Activated CD8-positive, alpha-beta memory T cell treated with anti-CD3 and anti-CD28 coated beads, Interleukin-2, amount 10 ng/mL, durations not matched to agents 7 days and 5 days (primary cell): ENCODE data around the gene BCL2L1. TPM values are rescaled to one million over a fixed set of nuclear protein-coding genes. Genes with fewer than 3 reads are reported as not detected.

ENCODE experiments used
- ATAC-seq: fragments of 150-1000 bp; cut with Tn5 transposase; one replicate; pipeline ENCODE4 v1.10.0; 2021; ENCODE audit warnings: moderate library complexity
- CTCF ChIA-PET: fragments of 350-600 bp; sonication (Branson Sonifier 250); formaldehyde crosslinking; loops from one replicate; lab custom pipeline; 2021; ENCODE audit warnings: antibody characterized with exemption; lab: Charles Lee
- DNase-seq: peaks from one replicate; pipeline ENCODE4 v3.0.0-alpha.2; 2020
- H3K27ac Mint-ChIP-seq: one replicate; pipeline ENCODE4 v1.8.0; 2021; ENCODE audit warnings: mild to moderate bottlenecking, mixed read lengths
- H3K27me3 Mint-ChIP-seq: one replicate; pipeline ENCODE4 v1.8.0; 2021; ENCODE audit warnings: mixed read lengths
- H3K36me3 Mint-ChIP-seq: one replicate; pipeline ENCODE4 v1.8.0; 2021; ENCODE audit warnings: mild to moderate bottlenecking, mixed read lengths
- H3K4me1 Mint-ChIP-seq: one replicate; pipeline ENCODE4 v1.8.0; 2021; ENCODE audit warnings: mixed read lengths
- H3K4me3 Mint-ChIP-seq: one replicate; pipeline ENCODE4 v1.8.0; 2021; ENCODE audit warnings: mild to moderate bottlenecking, moderate library complexity, mixed read lengths
- H3K9me3 Mint-ChIP-seq: one replicate; pipeline ENCODE4 v1.8.0; 2022; ENCODE audit warnings: low read depth, mixed read lengths
- total RNA-seq, 2 experiments: library from RNA; stranded (reverse); gene quantifications; one replicate each; pipeline ENCODE4 v1.2.3, GENCODE V29; 2021

Gene BCL2L1
- total RNA-seq, result 100 to 1,000 TPM in 1 of 2 experiments, 10 to 100 TPM in 1; 69.8 to 121 TPM

- DNase-seq (peak; percentile 84), ATAC-seq (peak; percentile 34)
- CTCF ChIA-PET, result interaction anchor here (0.6 to 22.3 kb wide), 22 partner anchors 10 to 387 kb away, joined by 3 to 685 read pairs (median 12); partner anchors contain the start of genes ID1, TM9SF4 and TPX2
- Mint-ChIP-seq H3K36me3 (peaks cover 44% of the 10 kb centered on the region), H3K27me3 (no peaks in the 10 kb centered on the region), H3K4me3 (peak within 1 kb of the TSS; percentile 90), H3K27ac (peak within 1 kb of the TSS; percentile 97), H3K4me1 (peaks cover 35% of the 10 kb centered on the region), H3K9me3 (no peaks in the 10 kb centered on the region)
Measured at GRCh38 chr20:31722257-31723068, at the start of gene BCL2L1. TSS of gene BCL2L1 (minus strand) at chr20:31722868. CDS start at chr20:31722218, 650 bp downstream.

GRCh38 chr20:31770243-31770642 is 47.6 kb upstream of the BCL2L1 start:
- H3K36me3 Mint-ChIP-seq, result peaks cover 65% of the 10 kb centered on the region
- CTCF ChIA-PET, result no interaction called here
- no peaks in the 10 kb centered on the region for H3K9me3 Mint-ChIP-seq
- no peak overlapping the region for H3K4me3 Mint-ChIP-seq
- no peaks in the 10 kb centered on the region for H3K27me3 Mint-ChIP-seq
- ATAC-seq (no peak), DNase-seq (no peak)
- H3K4me1 Mint-ChIP-seq, result peaks cover 16% of the 10 kb centered on the region
- H3K27ac Mint-ChIP-seq, result peak overlapping the region; percentile 49

GRCh38 chr20:31769681-31770080 is 47.0 kb upstream of the BCL2L1 start:
- H3K27me3 Mint-ChIP-seq, result no peaks in the 10 kb centered on the region
- H3K4me1 Mint-ChIP-seq, result peaks cover 16% of the 10 kb centered on the region
- H3K27ac Mint-ChIP-seq, result peak overlapping the region; percentile 40
- DNase-seq (no peak), ATAC-seq (no peak)
- H3K9me3 Mint-ChIP-seq, result no peaks in the 10 kb centered on the region
- no peak overlapping the region for H3K4me3 Mint-ChIP-seq
- H3K36me3 Mint-ChIP-seq, result peaks cover 66% of the 10 kb centered on the region
- CTCF ChIA-PET, result no interaction called here

DNA sequence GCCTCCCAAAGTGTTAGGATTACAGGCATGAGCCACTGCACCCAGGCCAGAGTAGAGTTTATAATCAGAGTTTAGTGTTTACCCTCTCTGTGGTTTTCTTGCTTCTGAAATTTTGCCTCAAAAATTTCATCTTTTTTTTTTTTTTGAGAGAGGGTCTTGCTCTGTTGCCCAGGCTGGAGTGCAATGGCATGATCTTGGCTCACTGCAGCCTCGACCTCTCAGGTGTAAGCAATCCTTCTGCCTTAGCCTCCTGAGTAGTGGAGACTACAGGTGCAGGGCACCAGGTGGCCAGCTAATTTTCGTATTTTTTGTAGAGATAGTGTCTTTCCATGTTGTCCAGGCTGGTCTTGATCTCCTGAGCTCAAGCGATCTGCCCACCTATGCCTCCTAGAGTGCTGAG is 45.1 kb upstream of the BCL2L1 start:
- Mint-ChIP-seq H3K4me1 (peaks cover 16% of the 10 kb centered on the region), H3K4me3 (no peak overlapping the region), H3K27me3 (no peaks in the 10 kb centered on the region), H3K36me3 (peaks cover 65% of the 10 kb centered on the region), H3K9me3 (no peaks in the 10 kb centered on the region), H3K27ac (no peak overlapping the region)
- DNase-seq (no peak), ATAC-seq (no peak)
- CTCF ChIA-PET, result interaction anchor here (2.2 kb wide), 1 partner anchor 85 kb away, joined by 4 read pairs; no protein-coding TSS in a partner anchor

DNA sequence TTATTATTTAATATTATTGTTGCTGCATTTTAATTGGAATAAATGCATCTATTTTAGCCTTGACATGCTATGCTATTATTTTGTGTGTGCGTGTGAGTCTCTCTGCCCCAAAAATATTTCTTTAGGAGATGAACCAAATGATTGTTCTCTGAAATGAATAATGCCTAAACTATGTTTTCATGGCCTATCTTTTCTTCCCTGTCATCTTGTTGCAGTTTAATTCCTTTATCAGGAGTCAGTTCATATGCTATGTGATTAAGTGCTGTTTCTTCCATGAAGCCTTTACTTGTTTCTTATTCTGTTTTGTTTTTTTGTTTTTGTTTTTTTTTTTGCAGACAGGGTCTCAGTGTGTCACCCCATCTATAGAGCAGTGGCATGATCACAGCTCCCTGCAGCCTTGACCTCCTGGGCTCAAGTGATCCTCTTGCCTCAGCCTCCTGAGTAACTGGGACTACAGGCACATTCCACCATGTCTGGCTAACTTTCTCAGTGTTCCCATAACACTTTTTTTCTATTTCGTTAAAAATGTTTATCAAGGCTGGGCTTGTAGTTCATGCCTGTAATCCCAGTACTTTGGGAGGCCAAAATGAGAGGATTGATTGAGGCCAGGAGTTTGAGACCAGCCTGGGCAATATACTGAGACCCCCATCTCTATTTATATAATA is 42.1 kb upstream of the BCL2L1 start:
- ATAC-seq, result no peak
- H3K27ac Mint-ChIP-seq, result peak overlapping the region; percentile 35
- no peak for DNase-seq
- H3K9me3 Mint-ChIP-seq, result no peaks in the 10 kb centered on the region
- peaks cover 4% of the 10 kb centered on the region for H3K4me1 Mint-ChIP-seq
- no peak overlapping the region for H3K4me3 Mint-ChIP-seq
- CTCF ChIA-PET, result interaction anchor here (0.7 kb wide), 1 partner anchor 52 kb away, joined by 3 read pairs; no protein-coding TSS in a partner anchor
- H3K36me3 Mint-ChIP-seq, result peaks cover 63% of the 10 kb centered on the region
- H3K27me3 Mint-ChIP-seq, result no peaks in the 10 kb centered on the region

DNA sequence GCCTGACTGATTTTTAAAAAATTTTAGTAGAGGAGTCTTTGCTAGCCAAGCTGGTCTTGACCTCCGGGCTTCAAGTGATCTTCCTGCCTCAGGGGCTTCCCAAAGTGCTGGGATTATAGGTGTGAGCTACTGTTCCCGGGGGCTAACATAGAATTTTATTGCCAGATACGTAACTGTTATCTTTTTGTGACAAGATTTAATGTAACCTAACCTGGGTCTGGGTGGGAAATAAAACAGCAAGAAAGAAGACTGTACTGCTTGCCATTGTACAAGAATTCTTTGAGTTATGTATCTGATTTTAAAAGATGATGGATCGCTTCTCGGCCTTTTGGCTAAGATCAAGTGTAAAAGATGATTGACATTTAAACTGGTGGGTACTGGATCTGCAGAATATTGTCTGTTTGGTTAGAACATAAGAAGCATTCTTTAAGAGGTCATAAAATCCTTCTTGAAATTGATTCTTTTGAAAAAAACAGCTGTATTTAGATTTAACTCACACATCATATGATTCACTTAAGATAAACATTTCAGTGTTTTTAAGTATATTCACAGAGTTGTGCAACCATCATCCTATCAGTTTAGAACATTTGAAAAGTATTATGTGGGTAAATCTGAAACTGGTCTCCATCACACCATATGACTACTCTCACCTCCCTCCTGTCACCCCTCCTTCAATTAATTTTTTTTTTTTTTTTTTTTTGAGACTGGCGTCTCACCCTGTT is 38.0 kb upstream of the BCL2L1 start:
- H3K36me3 Mint-ChIP-seq, result peaks cover 66% of the 10 kb centered on the region
- H3K9me3 Mint-ChIP-seq, result no peaks in the 10 kb centered on the region
- no peak overlapping the region for H3K4me3 Mint-ChIP-seq
- DNase-seq, result no peak
- H3K27me3 Mint-ChIP-seq, result no peaks in the 10 kb centered on the region
- no peak for ATAC-seq
- H3K4me1 Mint-ChIP-seq, result peaks cover 8% of the 10 kb centered on the region
- H3K27ac Mint-ChIP-seq, result no peak overlapping the region
- CTCF ChIA-PET, result interaction anchor here (0.8 kb wide), 1 partner anchor 99 kb away, joined by 3 read pairs; no protein-coding TSS in a partner anchor

DNA sequence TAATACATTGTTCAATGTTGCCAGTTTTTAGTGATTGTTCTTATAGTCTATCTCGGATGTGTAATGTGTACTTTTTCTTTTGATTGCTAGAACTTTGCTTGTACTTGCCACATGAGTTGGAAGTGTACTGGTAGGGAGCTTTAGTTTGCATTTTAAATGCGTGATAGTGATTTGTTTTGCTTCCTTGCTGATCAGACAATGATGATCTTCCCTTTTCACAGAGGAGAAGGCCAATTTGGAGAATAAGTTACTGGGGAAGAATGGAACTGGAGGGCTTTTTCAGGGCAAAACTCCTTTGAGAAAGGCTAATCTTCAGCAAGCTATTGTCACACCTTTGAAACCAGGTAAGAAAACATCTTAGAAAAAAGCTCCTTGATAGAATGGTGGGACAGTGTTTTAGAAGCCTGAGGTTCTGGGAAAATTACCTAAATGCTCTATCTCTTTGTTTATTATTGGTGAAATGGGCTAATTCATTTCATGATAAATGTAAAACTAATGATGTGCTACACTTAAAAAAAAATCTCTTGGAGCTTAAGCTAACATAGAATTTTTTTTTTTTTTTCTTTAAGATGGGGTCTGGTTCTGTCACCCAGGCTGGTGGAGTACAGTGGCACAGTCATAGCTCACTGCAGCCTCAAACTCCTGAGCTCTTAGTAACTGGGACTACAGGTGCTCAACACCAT is 37.3 kb upstream of the BCL2L1 start:
- no peak for ATAC-seq
- no peak overlapping the region for H3K27ac Mint-ChIP-seq

DNA sequence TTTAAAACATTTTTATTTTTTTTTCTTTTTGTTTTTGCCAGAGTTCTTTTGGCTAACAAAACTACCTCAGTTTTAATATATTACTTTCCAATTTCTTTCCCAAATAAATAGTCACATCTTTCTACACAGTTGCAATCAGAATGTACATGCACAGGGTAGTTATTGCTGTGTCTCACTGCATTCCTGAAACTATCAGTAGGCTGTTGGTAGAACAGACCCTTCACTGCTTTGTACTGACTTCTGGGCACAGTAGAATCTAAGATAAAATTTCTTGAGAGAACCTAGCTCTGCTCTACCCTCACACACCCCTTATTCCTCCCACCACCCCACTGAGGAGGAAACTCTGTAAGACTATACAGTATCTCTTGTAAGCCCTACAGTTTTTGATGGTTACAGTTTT is 36.3 kb upstream of the BCL2L1 start:
- CTCF ChIA-PET, result no interaction called here
- Mint-ChIP-seq H3K4me1 (peaks cover 8% of the 10 kb centered on the region), H3K36me3 (peaks cover 58% of the 10 kb centered on the region), H3K9me3 (no peaks in the 10 kb centered on the region), H3K27me3 (no peaks in the 10 kb centered on the region), H3K4me3 (no peak overlapping the region), H3K27ac (no peak overlapping the region)
- ATAC-seq (no peak), DNase-seq (no peak)

More for the DNA sequence above, 37.3 kb upstream of the BCL2L1 start:
- Mint-ChIP-seq H3K4me3 (no peak overlapping the region), H3K9me3 (no peaks in the 10 kb centered on the region), H3K27me3 (no peaks in the 10 kb centered on the region), H3K36me3 (peaks cover 61% of the 10 kb centered on the region), H3K4me1 (peaks cover 8% of the 10 kb centered on the region)
- CTCF ChIA-PET, result interaction anchor here (0.8 kb wide), 1 partner anchor 99 kb away, joined by 3 read pairs; no protein-coding TSS in a partner anchor
- no peak for DNase-seq

- no peak overlapping the region for H3K4me3 Mint-ChIP-seq
- CTCF ChIA-PET, result no interaction called here
- H3K4me1 Mint-ChIP-seq, result peaks cover 8% of the 10 kb centered on the region
- H3K9me3 Mint-ChIP-seq, result no peaks in the 10 kb centered on the region
- ATAC-seq (no peak), DNase-seq (no peak)
- H3K27ac Mint-ChIP-seq, result peak overlapping the region; percentile 8
- H3K36me3 Mint-ChIP-seq, result peaks cover 60% of the 10 kb centered on the region
- H3K27me3 Mint-ChIP-seq, result no peaks in the 10 kb centered on the region
Measured at GRCh38 chr20:31758521-31758920, 35.9 kb upstream of the BCL2L1 start.

GRCh38 chr20:31757254-31757653 is 34.6 kb upstream of the BCL2L1 start:
- Mint-ChIP-seq H3K4me3 (no peak overlapping the region), H3K9me3 (no peaks in the 10 kb centered on the region), H3K27me3 (no peaks in the 10 kb centered on the region), H3K27ac (no peak overlapping the region), H3K36me3 (peaks cover 59% of the 10 kb centered on the region), H3K4me1 (peaks cover 11% of the 10 kb centered on the region)
- CTCF ChIA-PET, result no interaction called here
- DNase-seq (no peak), ATAC-seq (no peak)

GRCh38 chr20:31751126-31751525 is 28.5 kb upstream of the BCL2L1 start:
- CTCF ChIA-PET, result interaction anchor here (1.0 kb wide), 1 partner anchor 28 kb away, joined by 3 read pairs; no protein-coding TSS in a partner anchor
- no peak for ATAC-seq
- H3K36me3 Mint-ChIP-seq, result peaks cover 52% of the 10 kb centered on the region

GRCh38 chr20:31749223-31749622 is 26.6 kb upstream of the BCL2L1 start:
- H3K27me3 Mint-ChIP-seq, result no peaks in the 10 kb centered on the region
- CTCF ChIA-PET, result interaction anchor here (0.6 to 2.5 kb wide), 3 partner anchors 17 to 26 kb away, joined by 3 to 9 read pairs (median 7); no protein-coding TSS in a partner anchor
- no peaks in the 10 kb centered on the region for H3K9me3 Mint-ChIP-seq
- no peak for ATAC-seq
- H3K36me3 Mint-ChIP-seq, result peaks cover 61% of the 10 kb centered on the region
- no peak overlapping the region for H3K4me3 Mint-ChIP-seq
- no peak overlapping the region for H3K27ac Mint-ChIP-seq
- no peak for DNase-seq
- H3K4me1 Mint-ChIP-seq, result peaks cover 35% of the 10 kb centered on the region

More at GRCh38 chr20:31751126-31751525, 28.5 kb upstream of the BCL2L1 start:
- Mint-ChIP-seq H3K9me3 (no peaks in the 10 kb centered on the region), H3K27me3 (no peaks in the 10 kb centered on the region), H3K4me3 (no peak overlapping the region), H3K27ac (no peak overlapping the region), H3K4me1 (peaks cover 26% of the 10 kb centered on the region)
- DNase-seq, result no peak
